Measurements from ENCODE around the gene RAPGEFL1. TPM values are rescaled to one million over a fixed set of nuclear protein-coding genes. Genes with fewer than 3 reads are reported as not detected.

Gene RAPGEFL1
- total RNA-seq, 1 experiment from 2014 or later: 23.0 TPM

DNA sequence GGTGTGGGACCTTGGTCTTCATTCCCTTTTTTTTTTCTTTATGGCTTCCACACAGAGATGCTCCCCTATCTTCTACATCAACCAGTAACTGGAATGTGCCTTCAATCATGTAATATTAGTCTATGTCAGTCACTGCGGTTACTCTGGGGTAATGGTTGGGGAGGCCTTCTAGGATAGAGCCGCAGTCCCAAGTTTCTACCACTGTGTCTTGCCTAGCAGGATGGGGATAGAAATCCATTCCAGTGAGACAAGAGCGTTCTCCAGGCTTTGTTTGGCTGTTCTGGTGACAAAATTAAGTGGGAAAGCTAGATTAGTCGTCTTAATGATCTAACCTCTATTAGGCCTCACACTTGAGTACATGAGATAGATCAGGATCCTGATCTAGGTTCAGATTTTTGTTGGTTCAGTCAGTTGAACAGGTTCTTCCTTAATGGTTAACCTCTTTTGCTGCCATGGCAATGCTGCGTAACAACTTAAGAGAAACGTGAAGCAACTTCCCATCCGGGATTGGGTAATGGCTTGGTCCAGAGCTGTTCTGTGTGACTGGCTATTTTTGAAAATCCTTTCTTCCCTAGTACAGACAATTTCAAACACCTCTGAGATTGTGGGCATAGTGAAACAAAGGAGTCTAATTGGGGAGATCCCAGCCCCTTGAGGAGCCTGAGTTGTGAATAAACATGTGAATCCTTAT lies 46.8 kb upstream of the RAPGEFL1 start (continued):
- TF ChIP-seq, protein P1, sequence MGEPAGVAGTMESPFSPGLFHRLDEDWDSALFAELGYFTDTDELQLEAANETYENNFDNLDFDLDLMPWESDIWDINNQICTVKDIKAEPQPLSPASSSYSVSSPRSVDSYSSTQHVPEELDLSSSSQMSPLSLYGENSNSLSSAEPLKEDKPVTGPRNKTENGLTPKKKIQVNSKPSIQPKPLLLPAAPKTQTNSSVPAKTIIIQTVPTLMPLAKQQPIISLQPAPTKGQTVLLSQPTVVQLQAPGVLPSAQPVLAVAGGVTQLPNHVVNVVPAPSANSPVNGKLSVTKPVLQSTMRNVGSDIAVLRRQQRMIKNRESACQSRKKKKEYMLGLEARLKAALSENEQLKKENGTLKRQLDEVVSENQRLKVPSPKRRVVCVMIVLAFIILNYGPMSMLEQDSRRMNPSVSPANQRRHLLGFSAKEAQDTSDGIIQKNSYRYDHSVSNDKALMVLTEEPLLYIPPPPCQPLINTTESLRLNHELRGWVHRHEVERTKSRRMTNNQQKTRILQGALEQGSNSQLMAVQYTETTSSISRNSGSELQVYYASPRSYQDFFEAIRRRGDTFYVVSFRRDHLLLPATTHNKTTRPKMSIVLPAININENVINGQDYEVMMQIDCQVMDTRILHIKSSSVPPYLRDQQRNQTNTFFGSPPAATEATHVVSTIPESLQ (CRISPR knock-in tag; IDR thresholded peaks at IDR 0.05): no peak
- TF ChIP-seq, protein P2, sequence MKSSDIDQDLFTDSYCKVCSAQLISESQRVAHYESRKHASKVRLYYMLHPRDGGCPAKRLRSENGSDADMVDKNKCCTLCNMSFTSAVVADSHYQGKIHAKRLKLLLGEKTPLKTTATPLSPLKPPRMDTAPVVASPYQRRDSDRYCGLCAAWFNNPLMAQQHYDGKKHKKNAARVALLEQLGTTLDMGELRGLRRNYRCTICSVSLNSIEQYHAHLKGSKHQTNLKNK (CRISPR knock-in tag; IDR thresholded peaks at IDR 0.05): no peak
- TF ChIP-seq SP1 (CRISPR knock-in tag; conservative IDR thresholded peaks at IDR 0.05) (no peak), FOXP1 (CRISPR knock-in tag; IDR thresholded peaks at IDR 0.05; ENCODE audit: borderline replicate concordance) (no peak)

DNA sequence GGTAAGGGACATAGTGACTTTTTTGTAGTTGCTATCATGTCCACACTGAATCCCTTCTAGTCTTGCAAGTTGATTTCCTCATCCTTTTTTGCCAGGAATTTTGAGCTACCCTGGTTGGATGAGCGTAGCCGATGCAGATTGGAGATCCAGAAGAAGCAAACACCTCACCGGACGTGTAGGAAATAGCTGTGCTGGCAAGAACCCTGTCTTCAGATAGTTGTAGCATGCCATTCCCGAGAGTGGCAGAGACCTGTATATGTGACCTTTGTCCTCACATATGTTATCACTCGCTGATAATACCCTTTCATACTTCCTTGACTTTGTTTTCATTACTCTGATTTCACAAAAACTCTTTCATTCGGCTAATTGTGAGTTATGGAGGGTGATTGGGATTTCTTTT lies 43.1 kb upstream of the RAPGEFL1 start:
- no peak for TF ChIP-seq FOXK1 (CRISPR knock-in tag; IDR thresholded peaks at IDR 0.05)
- TF ChIP-seq, protein P3, sequence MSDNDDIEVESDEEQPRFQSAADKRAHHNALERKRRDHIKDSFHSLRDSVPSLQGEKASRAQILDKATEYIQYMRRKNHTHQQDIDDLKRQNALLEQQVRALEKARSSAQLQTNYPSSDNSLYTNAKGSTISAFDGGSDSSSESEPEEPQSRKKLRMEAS (CRISPR knock-in tag; IDR thresholded peaks at IDR 0.05): no peak
- TF ChIP-seq, protein P4, sequence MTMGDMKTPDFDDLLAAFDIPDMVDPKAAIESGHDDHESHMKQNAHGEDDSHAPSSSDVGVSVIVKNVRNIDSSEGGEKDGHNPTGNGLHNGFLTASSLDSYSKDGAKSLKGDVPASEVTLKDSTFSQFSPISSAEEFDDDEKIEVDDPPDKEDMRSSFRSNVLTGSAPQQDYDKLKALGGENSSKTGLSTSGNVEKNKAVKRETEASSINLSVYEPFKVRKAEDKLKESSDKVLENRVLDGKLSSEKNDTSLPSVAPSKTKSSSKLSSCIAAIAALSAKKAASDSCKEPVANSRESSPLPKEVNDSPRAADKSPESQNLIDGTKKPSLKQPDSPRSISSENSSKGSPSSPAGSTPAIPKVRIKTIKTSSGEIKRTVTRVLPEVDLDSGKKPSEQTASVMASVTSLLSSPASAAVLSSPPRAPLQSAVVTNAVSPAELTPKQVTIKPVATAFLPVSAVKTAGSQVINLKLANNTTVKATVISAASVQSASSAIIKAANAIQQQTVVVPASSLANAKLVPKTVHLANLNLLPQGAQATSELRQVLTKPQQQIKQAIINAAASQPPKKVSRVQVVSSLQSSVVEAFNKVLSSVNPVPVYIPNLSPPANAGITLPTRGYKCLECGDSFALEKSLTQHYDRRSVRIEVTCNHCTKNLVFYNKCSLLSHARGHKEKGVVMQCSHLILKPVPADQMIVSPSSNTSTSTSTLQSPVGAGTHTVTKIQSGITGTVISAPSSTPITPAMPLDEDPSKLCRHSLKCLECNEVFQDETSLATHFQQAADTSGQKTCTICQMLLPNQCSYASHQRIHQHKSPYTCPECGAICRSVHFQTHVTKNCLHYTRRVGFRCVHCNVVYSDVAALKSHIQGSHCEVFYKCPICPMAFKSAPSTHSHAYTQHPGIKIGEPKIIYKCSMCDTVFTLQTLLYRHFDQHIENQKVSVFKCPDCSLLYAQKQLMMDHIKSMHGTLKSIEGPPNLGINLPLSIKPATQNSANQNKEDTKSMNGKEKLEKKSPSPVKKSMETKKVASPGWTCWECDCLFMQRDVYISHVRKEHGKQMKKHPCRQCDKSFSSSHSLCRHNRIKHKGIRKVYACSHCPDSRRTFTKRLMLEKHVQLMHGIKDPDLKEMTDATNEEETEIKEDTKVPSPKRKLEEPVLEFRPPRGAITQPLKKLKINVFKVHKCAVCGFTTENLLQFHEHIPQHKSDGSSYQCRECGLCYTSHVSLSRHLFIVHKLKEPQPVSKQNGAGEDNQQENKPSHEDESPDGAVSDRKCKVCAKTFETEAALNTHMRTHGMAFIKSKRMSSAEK (CRISPR knock-in tag; IDR thresholded peaks at IDR 0.05; ENCODE audit: borderline replicate concordance): no peak
- TF ChIP-seq ELF4 (CRISPR knock-in tag; IDR thresholded peaks at IDR 0.05; ENCODE audit: low read depth): no peak
- TF ChIP-seq, protein P1 (CRISPR knock-in tag; IDR thresholded peaks at IDR 0.05): no peak
- no peak for TF ChIP-seq ZNF138 (CRISPR knock-in tag; conservative IDR thresholded peaks at IDR 0.05)
- TF ChIP-seq ZNF671 (CRISPR knock-in tag; IDR thresholded peaks at IDR 0.05): no peak
- TF ChIP-seq NFYB (CRISPR knock-in tag; conservative IDR thresholded peaks at IDR 0.05; ENCODE audit: low read depth): no peak
- no peak for TF ChIP-seq FOXP1 (CRISPR knock-in tag; IDR thresholded peaks at IDR 0.05; ENCODE audit: borderline replicate concordance)
- TF ChIP-seq ZBTB21 (CRISPR knock-in tag; IDR thresholded peaks at IDR 0.05; ENCODE audit: borderline replicate concordance): no peak
- TF ChIP-seq CREM (CRISPR knock-in tag; IDR thresholded peaks at IDR 0.05): no peak
- no peak for TF ChIP-seq HMGA2 (CRISPR knock-in tag; IDR thresholded peaks at IDR 0.05)
- TF ChIP-seq ZNF317 (CRISPR knock-in tag; IDR thresholded peaks at IDR 0.05; ENCODE audit: borderline replicate concordance, low read depth): no peak
- no peak for TF ChIP-seq JUN (CRISPR knock-in tag; IDR thresholded peaks at IDR 0.05)
- TF ChIP-seq, protein P5, sequence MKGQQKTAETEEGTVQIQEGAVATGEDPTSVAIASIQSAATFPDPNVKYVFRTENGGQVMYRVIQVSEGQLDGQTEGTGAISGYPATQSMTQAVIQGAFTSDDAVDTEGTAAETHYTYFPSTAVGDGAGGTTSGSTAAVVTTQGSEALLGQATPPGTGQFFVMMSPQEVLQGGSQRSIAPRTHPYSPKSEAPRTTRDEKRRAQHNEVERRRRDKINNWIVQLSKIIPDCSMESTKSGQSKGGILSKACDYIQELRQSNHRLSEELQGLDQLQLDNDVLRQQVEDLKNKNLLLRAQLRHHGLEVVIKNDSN (CRISPR knock-in tag; IDR thresholded peaks at IDR 0.05): no peak
- TF ChIP-seq, protein P6, sequence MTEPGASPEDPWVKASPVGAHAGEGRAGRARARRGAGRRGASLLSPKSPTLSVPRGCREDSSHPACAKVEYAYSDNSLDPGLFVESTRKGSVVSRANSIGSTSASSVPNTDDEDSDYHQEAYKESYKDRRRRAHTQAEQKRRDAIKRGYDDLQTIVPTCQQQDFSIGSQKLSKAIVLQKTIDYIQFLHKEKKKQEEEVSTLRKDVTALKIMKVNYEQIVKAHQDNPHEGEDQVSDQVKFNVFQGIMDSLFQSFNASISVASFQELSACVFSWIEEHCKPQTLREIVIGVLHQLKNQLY (CRISPR knock-in tag; IDR thresholded peaks at IDR 0.05): no peak
- H3K27me3 Mint-ChIP-seq (ENCODE audit: low read depth): no peaks in the 10 kb centered on the region
- peaks cover under 1% of the 10 kb centered on the region; the same call in 1 of the 2 replicates for H3K4me1 Mint-ChIP-seq
- ATAC-seq: no peak
- CTCF ChIA-PET: interaction anchor here (0.7 to 1.8 kb wide), 2 partner anchors 99 to 121 kb away, joined by 3 read pairs; no protein-coding TSS in a partner anchor
- DNase-seq (ENCODE audit: low spot score): no peak
- POLR2A ChIA-PET: no interaction called here
- H3K36me3 Mint-ChIP-seq: peaks cover 73% of the 10 kb centered on the region
- H3K4me3 Mint-ChIP-seq: no peak overlapping the region
- H3K27ac Mint-ChIP-seq: no peak overlapping the region
- H3K9me3 Mint-ChIP-seq: no peaks in the 10 kb centered on the region
